C4-2B (cell line): Measurements from ENCODE around the gene LTBP2.

ENCODE experiments used
- CTCF ChIP-seq: fragments of 450-650 bp; conservative IDR thresholded peaks from 2 replicates; pipeline ENCODE4 v1.5.1; 2017; ENCODE audit warnings: mild to moderate bottlenecking
- ZFX ChIP-seq: fragments of 450-650 bp; IDR thresholded peaks from 2 replicates; pipeline ENCODE4 v1.6.1; 2017

- TF ChIP-seq CTCF (no peak), ZFX (no peak)
Observed at GRCh38 chr14:74622257-74622656, 10.2 kb upstream of the LTBP2 start.
